GM18909 (cell line): Measurements from ENCODE around the gene ADCY5.

Experiments
- ATAC-seq: cut with Tn5 transposase; IDR thresholded peaks from one replicate; pipeline ENCODE4 v1.9.1; 2021; ENCODE audit warnings: mild to moderate bottlenecking; ENCODE audit not compliant: unreplicated experiment, poor library complexity

ADCY5 gene

GRCh38 chr3:123431658-123432324 is 17.1 kb downstream of the ADCY5 start:
- no peak for ATAC-seq

GRCh38 chr3:123431007-123431657 is 17.8 kb downstream of the ADCY5 start:
- no peak for ATAC-seq

GRCh38 chr3:123430266-123430665 is 18.6 kb downstream of the ADCY5 start:
- ATAC-seq, result no peak

- no peak for ATAC-seq
Measured at GRCh38 chr3:123429362-123430125, 19.3 kb downstream of the ADCY5 start.

GRCh38 chr3:123424999-123425712 is 23.7 kb downstream of the ADCY5 start:
- no peak for ATAC-seq

GRCh38 chr3:123424321-123424998 is 24.4 kb downstream of the ADCY5 start:
- ATAC-seq, result no peak

- ATAC-seq, result no peak
Measured at GRCh38 chr3:123423806-123424205, 25.1 kb downstream of the ADCY5 start.

GRCh38 chr3:123423031-123423430 is 25.9 kb downstream of the ADCY5 start:
- ATAC-seq, result no peak

GRCh38 chr3:123422457-123422856 is 26.4 kb downstream of the ADCY5 start:
- ATAC-seq, result no peak

- ATAC-seq, result no peak
Measured at GRCh38 chr3:123421353-123422174, 27.3 kb downstream of the ADCY5 start.

GRCh38 chr3:123420416-123420968 is 28.4 kb downstream of the ADCY5 start:
- no peak for ATAC-seq

- no peak for ATAC-seq
Measured at GRCh38 chr3:123419850-123420297, 29.0 kb downstream of the ADCY5 start.

GRCh38 chr3:123419181-123419849 is 29.6 kb downstream of the ADCY5 start:
- no peak for ATAC-seq

- ATAC-seq, result no peak
Measured at GRCh38 chr3:123416647-123417046, 32.2 kb downstream of the ADCY5 start.

GRCh38 chr3:123416173-123416572 is 32.7 kb downstream of the ADCY5 start:
- no peak for ATAC-seq

- no peak for ATAC-seq
Measured at GRCh38 chr3:123414973-123415775, 33.7 kb downstream of the ADCY5 start.

- ATAC-seq, result no peak
Measured at GRCh38 chr3:123412811-123413604, 35.9 kb downstream of the ADCY5 start.
